Measurements from ENCODE around the gene STIP1. TPM values are rescaled to one million over a fixed set of nuclear protein-coding genes. Genes with fewer than 3 reads are reported as not detected.

The STIP1 gene
- total and polyA plus RNA-seq, 2 of the 8 experiments (the other 6 are each of a cell fraction or from before 2014, with no cell fraction given): 140 to 329 TPM

DNA sequence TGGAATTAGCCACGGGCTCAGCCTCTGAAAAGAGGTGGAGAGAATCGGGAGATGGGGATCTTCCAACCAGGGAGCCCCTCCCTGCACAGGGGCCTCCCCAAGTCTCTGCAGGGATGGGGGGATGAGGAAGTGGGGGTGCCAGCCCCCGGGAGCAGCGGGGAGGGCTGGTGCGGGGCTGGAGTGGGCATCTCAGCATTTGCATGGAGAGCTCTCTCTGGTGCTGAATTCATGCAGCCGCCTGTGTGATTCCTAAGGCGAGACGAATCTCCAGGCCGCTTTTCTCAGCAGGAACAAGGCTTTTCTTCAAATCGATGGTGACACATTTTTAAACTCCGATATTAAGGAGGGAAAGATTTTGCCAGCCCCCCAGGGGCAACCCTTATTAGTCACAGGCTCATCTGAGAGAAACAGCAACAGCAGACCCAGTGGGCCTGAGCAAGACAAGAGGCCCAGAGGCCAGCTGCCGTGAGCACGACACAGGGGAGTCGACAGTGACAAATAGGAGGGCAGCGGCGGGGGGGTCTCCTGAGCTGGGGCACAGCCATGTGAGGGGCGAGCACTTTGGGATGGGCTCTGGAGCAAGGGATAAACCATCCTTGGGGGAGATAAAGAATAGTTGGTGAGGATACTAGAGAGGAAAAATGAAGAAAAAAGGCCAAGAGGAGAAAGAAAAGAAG lies 49.1 kb upstream of the STIP1 start (continued):
- TF ChIP-seq, protein P1, sequence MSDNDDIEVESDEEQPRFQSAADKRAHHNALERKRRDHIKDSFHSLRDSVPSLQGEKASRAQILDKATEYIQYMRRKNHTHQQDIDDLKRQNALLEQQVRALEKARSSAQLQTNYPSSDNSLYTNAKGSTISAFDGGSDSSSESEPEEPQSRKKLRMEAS (IDR thresholded peaks at IDR 0.05): no peak
- TF ChIP-seq, protein P2, sequence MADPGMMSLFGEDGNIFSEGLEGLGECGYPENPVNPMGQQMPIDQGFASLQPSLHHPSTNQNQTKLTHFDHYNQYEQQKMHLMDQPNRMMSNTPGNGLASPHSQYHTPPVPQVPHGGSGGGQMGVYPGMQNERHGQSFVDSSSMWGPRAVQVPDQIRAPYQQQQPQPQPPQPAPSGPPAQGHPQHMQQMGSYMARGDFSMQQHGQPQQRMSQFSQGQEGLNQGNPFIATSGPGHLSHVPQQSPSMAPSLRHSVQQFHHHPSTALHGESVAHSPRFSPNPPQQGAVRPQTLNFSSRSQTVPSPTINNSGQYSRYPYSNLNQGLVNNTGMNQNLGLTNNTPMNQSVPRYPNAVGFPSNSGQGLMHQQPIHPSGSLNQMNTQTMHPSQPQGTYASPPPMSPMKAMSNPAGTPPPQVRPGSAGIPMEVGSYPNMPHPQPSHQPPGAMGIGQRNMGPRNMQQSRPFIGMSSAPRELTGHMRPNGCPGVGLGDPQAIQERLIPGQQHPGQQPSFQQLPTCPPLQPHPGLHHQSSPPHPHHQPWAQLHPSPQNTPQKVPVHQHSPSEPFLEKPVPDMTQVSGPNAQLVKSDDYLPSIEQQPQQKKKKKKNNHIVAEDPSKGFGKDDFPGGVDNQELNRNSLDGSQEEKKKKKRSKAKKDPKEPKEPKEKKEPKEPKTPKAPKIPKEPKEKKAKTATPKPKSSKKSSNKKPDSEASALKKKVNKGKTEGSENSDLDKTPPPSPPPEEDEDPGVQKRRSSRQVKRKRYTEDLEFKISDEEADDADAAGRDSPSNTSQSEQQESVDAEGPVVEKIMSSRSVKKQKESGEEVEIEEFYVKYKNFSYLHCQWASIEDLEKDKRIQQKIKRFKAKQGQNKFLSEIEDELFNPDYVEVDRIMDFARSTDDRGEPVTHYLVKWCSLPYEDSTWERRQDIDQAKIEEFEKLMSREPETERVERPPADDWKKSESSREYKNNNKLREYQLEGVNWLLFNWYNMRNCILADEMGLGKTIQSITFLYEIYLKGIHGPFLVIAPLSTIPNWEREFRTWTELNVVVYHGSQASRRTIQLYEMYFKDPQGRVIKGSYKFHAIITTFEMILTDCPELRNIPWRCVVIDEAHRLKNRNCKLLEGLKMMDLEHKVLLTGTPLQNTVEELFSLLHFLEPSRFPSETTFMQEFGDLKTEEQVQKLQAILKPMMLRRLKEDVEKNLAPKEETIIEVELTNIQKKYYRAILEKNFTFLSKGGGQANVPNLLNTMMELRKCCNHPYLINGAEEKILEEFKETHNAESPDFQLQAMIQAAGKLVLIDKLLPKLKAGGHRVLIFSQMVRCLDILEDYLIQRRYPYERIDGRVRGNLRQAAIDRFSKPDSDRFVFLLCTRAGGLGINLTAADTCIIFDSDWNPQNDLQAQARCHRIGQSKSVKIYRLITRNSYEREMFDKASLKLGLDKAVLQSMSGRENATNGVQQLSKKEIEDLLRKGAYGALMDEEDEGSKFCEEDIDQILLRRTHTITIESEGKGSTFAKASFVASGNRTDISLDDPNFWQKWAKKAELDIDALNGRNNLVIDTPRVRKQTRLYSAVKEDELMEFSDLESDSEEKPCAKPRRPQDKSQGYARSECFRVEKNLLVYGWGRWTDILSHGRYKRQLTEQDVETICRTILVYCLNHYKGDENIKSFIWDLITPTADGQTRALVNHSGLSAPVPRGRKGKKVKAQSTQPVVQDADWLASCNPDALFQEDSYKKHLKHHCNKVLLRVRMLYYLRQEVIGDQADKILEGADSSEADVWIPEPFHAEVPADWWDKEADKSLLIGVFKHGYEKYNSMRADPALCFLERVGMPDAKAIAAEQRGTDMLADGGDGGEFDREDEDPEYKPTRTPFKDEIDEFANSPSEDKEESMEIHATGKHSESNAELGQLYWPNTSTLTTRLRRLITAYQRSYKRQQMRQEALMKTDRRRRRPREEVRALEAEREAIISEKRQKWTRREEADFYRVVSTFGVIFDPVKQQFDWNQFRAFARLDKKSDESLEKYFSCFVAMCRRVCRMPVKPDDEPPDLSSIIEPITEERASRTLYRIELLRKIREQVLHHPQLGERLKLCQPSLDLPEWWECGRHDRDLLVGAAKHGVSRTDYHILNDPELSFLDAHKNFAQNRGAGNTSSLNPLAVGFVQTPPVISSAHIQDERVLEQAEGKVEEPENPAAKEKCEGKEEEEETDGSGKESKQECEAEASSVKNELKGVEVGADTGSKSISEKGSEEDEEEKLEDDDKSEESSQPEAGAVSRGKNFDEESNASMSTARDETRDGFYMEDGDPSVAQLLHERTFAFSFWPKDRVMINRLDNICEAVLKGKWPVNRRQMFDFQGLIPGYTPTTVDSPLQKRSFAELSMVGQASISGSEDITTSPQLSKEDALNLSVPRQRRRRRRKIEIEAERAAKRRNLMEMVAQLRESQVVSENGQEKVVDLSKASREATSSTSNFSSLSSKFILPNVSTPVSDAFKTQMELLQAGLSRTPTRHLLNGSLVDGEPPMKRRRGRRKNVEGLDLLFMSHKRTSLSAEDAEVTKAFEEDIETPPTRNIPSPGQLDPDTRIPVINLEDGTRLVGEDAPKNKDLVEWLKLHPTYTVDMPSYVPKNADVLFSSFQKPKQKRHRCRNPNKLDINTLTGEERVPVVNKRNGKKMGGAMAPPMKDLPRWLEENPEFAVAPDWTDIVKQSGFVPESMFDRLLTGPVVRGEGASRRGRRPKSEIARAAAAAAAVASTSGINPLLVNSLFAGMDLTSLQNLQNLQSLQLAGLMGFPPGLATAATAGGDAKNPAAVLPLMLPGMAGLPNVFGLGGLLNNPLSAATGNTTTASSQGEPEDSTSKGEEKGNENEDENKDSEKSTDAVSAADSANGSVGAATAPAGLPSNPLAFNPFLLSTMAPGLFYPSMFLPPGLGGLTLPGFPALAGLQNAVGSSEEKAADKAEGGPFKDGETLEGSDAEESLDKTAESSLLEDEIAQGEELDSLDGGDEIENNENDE (IDR thresholded peaks at IDR 0.05; ENCODE audit: insufficient replicate concordance, low read length): no peak
- TF ChIP-seq TBP (IDR thresholded peaks at IDR 0.05; ENCODE audit: low read depth, low read length): no peak
- no peak for TF ChIP-seq BCL11A (IDR thresholded peaks at IDR 0.05; ENCODE audit: low read depth in 2 of 2, low read length in 2 of 2)
- TF ChIP-seq SAP30 (IDR thresholded peaks at IDR 0.05; ENCODE audit: insufficient read depth, insufficient replicate concordance, low read length): no peak

Measured in H1 (cell line).